GM13976 (cell line): ENCODE measurements around the gene HPCA.

Experiments
- DNase-seq: peaks from one replicate; pipeline ENCODE4 v3.0.0; 2012; ENCODE audit warnings: low spot score
- CTCF ChIP-seq: IDR thresholded peaks from 2 replicates; pipeline ENCODE4 v1.5.1; 2012; ENCODE audit warnings: borderline replicate concordance, mild to moderate bottlenecking; ENCODE audit not compliant: insufficient read depth; ENCODE audit errors: extremely low read depth, missing control alignments, control extremely low read depth
- in situ Hi-C: fragments of 300-500 bp; cut with MboI; formaldehyde crosslinking; loops from one replicate; pipeline ENCODE4 v1.12.0; 2022; ENCODE audit warnings: low sequenced_read_pairs, mixed read lengths, inconsistent platforms; ENCODE audit not compliant: unreplicated experiment

The HPCA gene

GRCh38 chr1:32877211-32878110 is 8.8 kb upstream of the HPCA start:
- TF ChIP-seq CTCF: no peak
- peak; percentile 17 for DNase-seq
- in situ Hi-C loops: no loop called here

- TF ChIP-seq CTCF: no peak
- in situ Hi-C loops: no loop called here
- DNase-seq: peak; percentile 28
Measured at GRCh38 chr1:32878183-32878582, 8.1 kb upstream of the HPCA start.

- peak; percentile 23 for DNase-seq
- TF ChIP-seq CTCF: no peak
- in situ Hi-C loops: no loop called here
Measured at GRCh38 chr1:32878637-32879041, 7.7 kb upstream of the HPCA start.

- no peak for DNase-seq
- in situ Hi-C loops: no loop called here
- no peak for TF ChIP-seq CTCF
Measured at GRCh38 chr1:32881291-32881690, 5.0 kb upstream of the HPCA start.

- in situ Hi-C loops: no loop called here
- DNase-seq: no peak
- no peak for TF ChIP-seq CTCF
Measured at GRCh38 chr1:32881871-32882850, 4.1 kb upstream of the HPCA start.

GRCh38 chr1:32883338-32884031 is 2.8 kb upstream of the HPCA start:
- TF ChIP-seq CTCF: no peak
- DNase-seq: no peak
- in situ Hi-C loops: no loop called here
